Measurements from ENCODE around the gene ETV3. TPM values are rescaled to one million over a fixed set of nuclear protein-coding genes. Genes with fewer than 3 reads are reported as not detected.

Gene ETV3
- total and polyA plus RNA-seq, 2 donors (not counting 1 experiment from before 2014, with no cell fraction given), result 9.9 to 11.4 TPM

DNA sequence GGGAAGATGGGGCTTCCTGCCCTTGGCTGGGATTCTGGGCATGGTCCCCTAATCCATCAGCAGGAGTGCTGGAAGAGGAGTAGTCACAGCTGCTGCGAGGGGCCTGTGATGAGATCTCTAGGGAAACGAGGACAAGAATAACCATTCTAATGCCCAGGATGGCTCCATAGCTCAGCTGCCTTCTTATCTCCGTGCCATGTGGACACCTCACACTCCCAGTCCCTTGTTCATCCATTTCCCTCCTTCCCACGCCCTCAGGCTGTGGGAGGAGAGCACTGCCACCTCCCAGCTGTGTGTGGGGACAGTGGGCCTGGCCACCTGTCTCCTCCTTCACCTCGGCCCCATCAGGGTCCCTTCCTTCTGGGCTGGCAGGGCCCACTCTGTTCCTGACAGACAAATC lies 16.1 kb upstream of the ETV3 start:
- Histone ChIP-seq H3K27me3 (ENCODE audit: control insufficient read depth, insufficient read depth, low read length) (peaks cover 8% of the 10 kb centered on the region), H3K79me2 (ENCODE audit: control insufficient read depth, insufficient read depth, low read length) (no peaks in the 10 kb centered on the region), H3K4me1 (ENCODE audit: control insufficient read depth, extremely low read depth, insufficient read depth, low read length) (no peaks in the 10 kb centered on the region), H2AFZ (ENCODE audit: low read length) (no peak overlapping the region), H4K20me1 (ENCODE audit: control insufficient read depth, extremely low read depth, insufficient read depth, low read length) (no peaks in the 10 kb centered on the region), H3K27ac (ENCODE audit: insufficient read depth, low read length) (no peak overlapping the region), H3K4me2 (ENCODE audit: extremely low read depth, insufficient read depth, low read length) (no peak overlapping the region), H3K9me3 (ENCODE audit: control insufficient read depth, insufficient read depth, low read depth, low read length) (no peaks in the 10 kb centered on the region), H3K36me3 (ENCODE audit: control insufficient read depth, insufficient read depth, low read length) (no peaks in the 10 kb centered on the region), H3K9ac (ENCODE audit: insufficient read depth, low read length) (no peak overlapping the region), H3K4me3 (replicated peaks in 1 of 4; ENCODE audit: control extremely low read depth in 1 of 4, insufficient read depth in 1 of 4, low read depth in 3 of 4, low read length in 4 of 4) (no peak overlapping the region)
- no peak for DNase-seq (ENCODE audit: low read depth in 2 of 2)
- TF ChIP-seq CTCF (conservative IDR thresholded peaks at IDR 0.05 in 1 of 2, IDR thresholded peaks at IDR 0.05 in 1 of 2; ENCODE audit: low read depth in 1 of 2, low read length in 2 of 2), result no peak
- TF ChIP-seq EZH2 (IDR thresholded peaks at IDR 0.05; ENCODE audit: low read length, missing control alignments), result no peak

- H3K27ac ChIP-seq (ENCODE audit: insufficient read depth, low read length), result no peak overlapping the region
These were observed 15.6 kb upstream of the ETV3 start for GRCh38 chr1:157153746-157154145.

GRCh38 chr1:157152510-157152909 lies 14.3 kb upstream of the ETV3 start:
- H3K36me3 ChIP-seq (ENCODE audit: control insufficient read depth, insufficient read depth, low read length), result no peaks in the 10 kb centered on the region
- no peaks in the 10 kb centered on the region for H3K4me1 ChIP-seq (ENCODE audit: control insufficient read depth, extremely low read depth, insufficient read depth, low read length)
- no peaks in the 10 kb centered on the region for H3K79me2 ChIP-seq (ENCODE audit: control insufficient read depth, insufficient read depth, low read length)
- H3K9ac ChIP-seq (ENCODE audit: insufficient read depth, low read length), result no peak overlapping the region
- TF ChIP-seq EZH2 (IDR thresholded peaks at IDR 0.05; ENCODE audit: low read length, missing control alignments), result no peak
- TF ChIP-seq CTCF (conservative IDR thresholded peaks at IDR 0.05 in 1 of 2, IDR thresholded peaks at IDR 0.05 in 1 of 2; ENCODE audit: low read depth in 1 of 2, low read length in 2 of 2), result no peak
- H3K9me3 ChIP-seq (ENCODE audit: control insufficient read depth, insufficient read depth, low read depth, low read length), result no peaks in the 10 kb centered on the region
- H2AFZ ChIP-seq (ENCODE audit: low read length), result no peak overlapping the region
- H3K27ac ChIP-seq (ENCODE audit: insufficient read depth, low read length), result no peak overlapping the region
- H3K27me3 ChIP-seq (ENCODE audit: control insufficient read depth, insufficient read depth, low read length), result peaks cover 8% of the 10 kb centered on the region
- H4K20me1 ChIP-seq (ENCODE audit: control insufficient read depth, extremely low read depth, insufficient read depth, low read length), result no peaks in the 10 kb centered on the region
- H3K4me2 ChIP-seq (ENCODE audit: extremely low read depth, insufficient read depth, low read length), result no peak overlapping the region
- no peak for DNase-seq (ENCODE audit: low read depth in 2 of 2)
- no peak overlapping the region for H3K4me3 ChIP-seq (replicated peaks in 1 of 4; ENCODE audit: control extremely low read depth in 1 of 4, insufficient read depth in 1 of 4, low read depth in 3 of 4, low read length in 4 of 4)

More at GRCh38 chr1:157153746-157154145, 15.6 kb upstream of the ETV3 start:
- H3K27me3 ChIP-seq (ENCODE audit: control insufficient read depth, insufficient read depth, low read length), result peaks cover 8% of the 10 kb centered on the region
- no peaks in the 10 kb centered on the region for H3K36me3 ChIP-seq (ENCODE audit: control insufficient read depth, insufficient read depth, low read length)
- DNase-seq (ENCODE audit: low read depth in 2 of 2), result no peak
- H3K9me3 ChIP-seq (ENCODE audit: control insufficient read depth, insufficient read depth, low read depth, low read length), result no peaks in the 10 kb centered on the region
- no peak for TF ChIP-seq CTCF (conservative IDR thresholded peaks at IDR 0.05 in 1 of 2, IDR thresholded peaks at IDR 0.05 in 1 of 2; ENCODE audit: low read depth in 1 of 2, low read length in 2 of 2)
- TF ChIP-seq EZH2 (IDR thresholded peaks at IDR 0.05; ENCODE audit: low read length, missing control alignments), result no peak
- H3K4me3 ChIP-seq (replicated peaks in 1 of 4; ENCODE audit: control extremely low read depth in 1 of 4, insufficient read depth in 1 of 4, low read depth in 3 of 4, low read length in 4 of 4), result no peak overlapping the region
- H2AFZ ChIP-seq (ENCODE audit: low read length), result no peak overlapping the region
- no peaks in the 10 kb centered on the region for H3K79me2 ChIP-seq (ENCODE audit: control insufficient read depth, insufficient read depth, low read length)
- H3K9ac ChIP-seq (ENCODE audit: insufficient read depth, low read length), result no peak overlapping the region
- H4K20me1 ChIP-seq (ENCODE audit: control insufficient read depth, extremely low read depth, insufficient read depth, low read length), result no peaks in the 10 kb centered on the region
- H3K4me1 ChIP-seq (ENCODE audit: control insufficient read depth, extremely low read depth, insufficient read depth, low read length), result no peaks in the 10 kb centered on the region
- H3K4me2 ChIP-seq (ENCODE audit: extremely low read depth, insufficient read depth, low read length), result no peak overlapping the region
